GM21381 (cell line): ENCODE measurements around the gene STARD9.

Experiments used
- ATAC-seq: cut with Tn5 transposase; IDR thresholded peaks from one replicate; pipeline ENCODE4 v1.9.1; 2021; ENCODE audit warnings: mild to moderate bottlenecking, moderate library complexity; ENCODE audit not compliant: unreplicated experiment

STARD9 gene

DNA sequence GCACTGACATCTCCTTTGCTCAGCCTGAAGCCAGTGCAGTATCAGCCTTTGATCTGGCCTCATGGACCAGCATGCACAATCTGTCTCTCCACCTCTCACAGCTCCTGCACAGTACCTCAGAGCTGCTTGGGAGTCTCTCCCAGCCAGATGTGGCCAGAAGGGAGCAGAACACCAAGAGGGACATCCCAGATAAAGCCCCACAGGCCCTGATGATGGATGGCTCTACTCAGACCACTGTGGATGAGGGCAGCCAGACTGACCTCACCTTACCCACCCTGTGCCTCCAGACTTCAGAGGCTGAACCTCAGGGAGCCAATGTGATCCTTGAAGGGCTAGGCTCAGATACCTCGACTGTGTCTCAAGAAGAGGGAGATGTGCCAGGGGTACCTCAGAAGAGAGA lies 117.1 kb downstream of the STARD9 start:
- ATAC-seq = no peak

DNA sequence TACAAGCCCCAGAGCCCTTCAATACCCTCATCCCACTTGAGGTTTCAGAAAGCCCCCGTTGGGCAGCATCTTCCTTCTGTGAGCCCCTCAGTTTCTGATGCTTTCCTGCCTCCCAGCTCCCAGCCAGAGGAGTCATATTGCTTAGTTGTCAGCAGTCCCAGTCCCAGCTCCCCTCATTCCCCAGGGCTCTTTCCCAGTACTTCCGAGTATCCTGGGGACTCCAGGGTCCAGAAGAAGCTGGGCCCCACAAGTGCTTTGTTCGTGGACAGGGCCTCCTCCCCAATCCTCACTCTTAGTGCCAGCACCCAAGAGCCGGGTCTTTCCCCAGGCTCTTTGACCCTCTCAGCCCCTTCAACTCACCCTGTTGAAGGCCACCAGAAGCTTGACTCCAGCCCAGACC lies 117.6 kb downstream of the STARD9 start:
- ATAC-seq = no peak

DNA sequence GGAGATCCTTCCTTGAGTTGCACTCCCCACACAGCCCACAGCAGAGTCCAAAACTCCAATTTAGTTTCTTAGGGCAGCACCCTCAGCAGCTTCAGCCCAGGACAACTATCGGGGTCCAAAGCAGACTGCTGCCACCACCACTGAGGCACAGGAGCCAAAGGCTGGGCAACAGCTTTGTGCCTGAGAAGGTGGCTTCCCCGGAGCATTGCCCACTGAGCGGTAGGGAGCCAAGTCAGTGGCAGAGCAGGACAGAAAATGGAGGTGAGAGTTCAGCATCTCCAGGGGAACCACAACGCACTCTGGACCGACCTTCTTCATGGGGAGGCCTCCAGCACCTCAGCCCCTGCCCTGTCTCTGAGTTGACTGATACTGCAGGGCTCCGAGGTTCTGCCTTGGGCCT lies 118.1 kb downstream of the STARD9 start:
- no peak for ATAC-seq

DNA sequence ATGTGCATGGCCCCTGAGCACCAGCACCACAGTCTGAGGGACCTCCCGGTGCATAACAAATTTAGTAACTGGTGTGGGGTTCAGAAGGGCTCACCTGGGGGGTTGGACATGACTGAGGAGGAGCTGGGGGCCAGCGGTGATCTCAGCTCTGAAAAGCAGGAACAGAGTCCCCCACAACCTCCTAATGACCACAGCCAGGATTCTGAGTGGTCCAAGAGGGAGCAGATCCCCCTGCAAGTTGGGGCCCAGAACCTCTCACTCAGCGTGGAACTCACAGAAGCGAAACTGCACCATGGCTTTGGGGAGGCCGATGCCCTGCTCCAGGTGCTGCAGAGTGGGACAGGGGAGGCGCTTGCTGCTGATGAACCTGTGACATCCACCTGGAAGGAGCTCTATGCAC lies 118.5 kb downstream of the STARD9 start:
- ATAC-seq = no peak

DNA sequence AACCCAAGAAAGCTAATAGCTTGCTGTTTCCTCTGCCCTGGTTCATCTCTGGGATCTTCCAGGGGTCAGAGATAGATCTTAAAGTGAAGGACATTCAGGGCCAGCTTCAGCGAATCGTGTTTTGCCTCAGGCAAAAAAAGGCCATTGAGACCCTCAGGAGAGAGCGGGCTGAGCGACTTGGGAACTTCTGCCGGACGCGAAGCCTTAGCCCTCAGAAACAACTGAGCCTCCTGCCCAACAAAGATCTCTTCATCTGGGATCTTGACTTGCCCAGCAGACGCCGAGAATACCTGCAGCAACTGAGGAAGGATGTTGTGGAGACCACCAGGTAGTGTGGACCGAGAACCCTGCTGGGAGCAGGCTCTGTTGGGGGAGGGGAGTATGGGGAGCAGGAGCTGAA lies 119.0 kb downstream of the STARD9 start:
- ATAC-seq = no peak

DNA sequence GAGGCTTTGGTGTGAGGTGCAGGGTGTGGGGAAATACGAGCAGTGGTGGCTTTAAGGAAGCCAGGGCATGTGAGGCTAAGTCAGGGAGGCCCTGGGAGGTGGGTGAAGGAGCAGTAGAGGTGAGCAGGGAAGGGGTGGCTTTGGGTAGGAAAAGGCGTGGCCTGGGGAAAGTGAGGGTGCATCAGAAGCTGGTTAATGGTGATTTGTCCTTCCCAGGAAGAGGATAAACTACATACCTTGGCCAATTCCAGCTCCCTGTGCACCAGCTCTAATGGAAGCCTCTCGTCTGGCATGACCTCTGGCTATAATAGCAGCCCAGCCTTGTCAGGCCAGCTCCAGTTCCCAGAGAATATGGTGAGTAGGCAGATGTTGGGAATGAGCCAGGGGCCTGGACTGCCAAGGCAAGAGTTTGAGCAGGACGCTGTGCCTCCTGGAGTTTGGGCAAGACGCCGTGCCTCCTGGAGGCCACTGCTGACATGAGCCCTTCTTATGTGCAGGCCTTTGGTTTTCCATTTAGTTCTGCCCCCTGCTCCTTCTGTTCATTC lies 120.2 kb downstream of the STARD9 start:
- ATAC-seq = no peak

DNA sequence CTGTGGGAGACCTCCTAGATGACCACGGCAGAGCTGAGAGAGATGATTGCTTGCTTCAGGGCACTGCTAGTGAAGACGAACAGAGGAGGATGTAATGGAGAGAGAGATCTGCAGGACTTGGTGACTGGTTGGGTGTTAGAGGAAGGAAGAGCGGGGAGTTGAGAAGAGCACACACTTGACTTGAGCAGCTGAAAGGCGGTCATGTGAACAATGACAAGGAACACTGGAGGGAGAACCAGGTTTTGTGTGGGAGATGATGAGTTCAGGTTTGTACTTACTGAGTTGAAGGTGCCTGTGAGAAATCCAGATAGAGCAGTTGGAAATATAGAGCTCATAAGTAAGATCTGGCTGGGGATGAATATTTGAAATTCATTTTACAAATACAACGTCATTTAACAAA lies 121.2 kb downstream of the STARD9 start:
- no peak for ATAC-seq

DNA sequence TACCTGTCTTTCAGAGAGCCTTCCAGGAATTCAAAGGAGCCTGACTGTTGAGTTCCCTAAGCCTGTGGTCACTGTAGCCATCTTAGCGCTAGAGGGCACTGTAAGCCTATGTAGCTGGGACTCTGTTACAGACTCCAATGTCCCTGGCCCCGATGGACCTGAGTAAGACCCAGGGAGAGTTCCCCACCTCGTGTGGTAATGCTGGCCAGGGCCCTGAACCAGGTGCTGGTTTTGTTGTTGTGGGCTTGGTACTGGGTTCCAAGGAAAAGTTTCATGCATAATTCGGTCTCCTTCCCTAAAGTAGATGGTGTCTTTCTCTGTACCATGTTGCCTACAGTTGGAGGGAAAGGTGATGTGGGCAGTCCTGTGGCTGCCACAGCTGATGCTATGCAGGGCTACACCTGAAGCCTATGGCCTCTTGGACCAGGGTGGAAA lies 129.1 kb downstream of the STARD9 start:
- no peak for ATAC-seq

DNA sequence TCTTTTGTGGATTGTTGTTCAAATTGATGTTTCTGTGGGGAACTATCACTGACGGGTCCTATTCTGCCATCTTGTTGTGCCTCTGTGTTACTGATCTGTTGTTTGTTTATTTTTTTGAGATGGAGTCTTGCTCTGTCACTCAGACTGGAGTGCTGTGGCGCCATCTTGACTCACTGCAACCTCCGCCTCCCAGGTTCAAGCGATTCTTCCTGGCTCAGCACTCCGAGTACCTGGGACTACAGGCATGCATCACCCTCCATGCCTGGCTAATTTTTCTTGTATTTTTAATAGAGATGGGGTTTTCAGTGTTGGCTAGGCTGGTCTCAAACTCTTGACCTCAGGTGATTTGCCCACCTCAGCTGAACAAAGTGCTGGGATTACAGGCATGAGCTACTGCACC lies 129.9 kb downstream of the STARD9 start:
- ATAC-seq = no peak

DNA sequence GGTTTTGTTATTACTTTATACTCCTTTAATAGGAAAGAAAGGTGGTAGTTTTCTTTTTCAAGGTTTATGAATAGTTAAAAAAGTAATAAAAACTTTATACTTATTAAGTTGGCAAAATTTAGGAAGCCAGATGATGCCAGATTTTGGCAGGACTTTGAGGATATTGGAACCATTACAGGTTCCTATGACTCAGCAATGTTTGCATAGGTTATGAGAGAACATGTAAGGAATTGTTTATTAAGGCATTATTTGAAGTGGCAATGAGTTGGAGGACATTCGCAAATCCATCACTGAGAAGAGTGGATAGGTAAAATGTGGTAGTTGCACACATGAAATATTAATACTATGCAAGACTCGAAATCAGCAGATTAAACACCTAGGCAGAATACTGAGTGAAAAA lies 131.7 kb downstream of the STARD9 start:
- ATAC-seq = no peak

DNA sequence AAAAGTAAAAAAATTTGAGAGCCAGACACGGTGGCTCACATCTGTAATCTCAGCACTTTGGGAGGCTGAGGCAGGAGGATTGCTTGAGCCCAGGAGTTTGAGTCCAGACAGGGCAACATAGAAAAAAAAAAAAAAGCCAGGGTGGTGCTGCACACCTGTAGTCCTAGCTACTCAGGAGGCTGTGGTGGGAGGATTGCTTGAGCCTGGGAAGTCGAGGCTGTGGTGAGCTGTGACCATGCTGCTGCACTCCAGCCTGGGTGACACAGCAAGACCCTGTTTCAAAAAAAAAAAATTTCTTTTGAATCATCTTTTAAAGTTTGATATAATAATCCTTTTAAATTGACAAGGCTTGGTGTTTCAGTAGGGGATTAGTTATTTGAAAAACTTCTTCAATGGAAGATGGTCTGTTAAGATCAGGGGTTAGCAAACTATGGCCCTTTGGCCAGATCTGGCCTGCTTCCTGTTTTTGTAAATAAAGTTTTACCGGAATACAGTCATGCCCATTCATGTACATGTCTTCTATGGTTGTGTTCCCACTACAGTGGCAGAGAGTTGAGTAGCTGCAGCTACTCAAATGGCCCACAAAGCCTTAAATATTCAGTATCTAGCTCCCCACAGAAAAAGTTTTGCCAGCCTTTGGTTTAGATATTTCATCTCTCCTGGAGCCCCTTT lies 132.6 kb downstream of the STARD9 start:
- ATAC-seq = no peak

DNA sequence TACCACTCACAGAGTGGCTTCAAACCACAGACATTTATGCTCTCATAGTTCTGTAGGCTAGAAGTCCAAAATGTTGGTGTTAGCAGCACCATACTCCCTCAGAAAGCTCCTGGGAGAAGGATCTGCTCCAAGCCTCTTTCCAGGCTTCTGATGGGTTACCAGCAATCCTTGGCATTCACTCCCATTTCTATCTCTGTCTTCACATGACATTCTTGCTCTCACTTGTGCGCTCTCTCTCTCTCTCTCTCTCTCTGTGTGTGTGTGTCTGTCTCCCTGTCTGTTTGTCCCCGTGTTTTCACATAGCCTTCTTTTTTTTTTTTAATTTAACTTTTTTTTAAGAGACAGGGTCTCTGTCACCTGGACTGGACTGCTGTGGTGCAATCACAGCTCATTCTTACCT lies 135.3 kb downstream of the STARD9 start:
- no peak for ATAC-seq

DNA sequence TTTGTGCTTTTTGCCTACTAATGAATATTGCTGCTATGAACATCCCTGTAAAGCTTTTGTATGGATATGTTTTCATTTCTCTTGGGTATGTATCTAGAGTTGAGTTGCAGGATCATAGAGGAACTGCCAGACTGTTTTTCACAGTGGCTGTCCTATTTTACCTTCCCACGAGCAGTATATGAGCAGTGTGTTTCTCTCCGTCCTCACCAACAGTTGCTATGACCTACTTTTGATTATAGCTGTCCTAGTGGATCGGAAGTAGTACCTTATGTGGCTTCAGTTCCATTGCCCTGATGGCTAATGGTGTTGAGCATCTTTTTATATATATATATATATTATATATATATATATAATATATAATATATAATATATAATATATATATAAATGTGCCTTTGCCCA lies 136.3 kb downstream of the STARD9 start:
- ATAC-seq = no peak

DNA sequence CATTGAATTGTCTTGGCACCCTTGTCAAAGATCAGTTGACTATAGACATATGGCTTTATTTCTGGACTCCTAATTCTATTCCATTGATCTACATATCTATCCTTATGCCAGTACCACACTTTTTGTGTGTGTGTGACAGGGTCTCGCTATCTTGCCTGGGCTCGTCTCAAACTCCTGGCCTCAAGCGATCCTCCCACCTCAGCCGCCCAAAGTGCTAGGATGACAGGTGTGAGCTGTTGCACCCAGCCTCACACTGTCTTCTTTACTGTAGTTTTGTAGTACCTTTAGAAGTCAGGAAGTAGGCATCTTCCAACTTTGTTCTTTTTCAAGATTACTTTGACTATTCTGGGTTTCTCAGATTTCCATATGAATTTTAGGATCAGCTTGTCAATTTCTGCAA lies 137.2 kb downstream of the STARD9 start:
- ATAC-seq = no peak

DNA sequence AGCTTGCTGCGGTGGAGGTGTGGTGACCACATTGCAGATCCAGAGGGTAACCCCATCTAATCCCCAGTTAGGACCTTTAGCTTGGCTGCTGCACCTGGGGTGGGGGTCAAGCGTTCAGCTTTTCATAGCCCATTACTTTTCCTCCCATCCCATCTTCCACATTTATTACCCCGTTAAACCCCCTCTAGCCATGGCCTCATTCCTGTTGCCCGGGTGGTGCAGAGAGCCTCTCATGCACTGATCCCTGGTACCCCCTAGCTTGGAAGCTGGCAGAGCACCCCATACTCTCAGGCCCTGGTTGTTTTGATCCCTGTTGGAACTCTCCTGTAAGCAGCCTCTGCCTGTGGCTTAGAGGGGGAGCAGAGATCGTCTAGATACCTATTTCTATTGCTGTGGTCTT lies 140.7 kb downstream of the STARD9 start:
- ATAC-seq = no peak

DNA sequence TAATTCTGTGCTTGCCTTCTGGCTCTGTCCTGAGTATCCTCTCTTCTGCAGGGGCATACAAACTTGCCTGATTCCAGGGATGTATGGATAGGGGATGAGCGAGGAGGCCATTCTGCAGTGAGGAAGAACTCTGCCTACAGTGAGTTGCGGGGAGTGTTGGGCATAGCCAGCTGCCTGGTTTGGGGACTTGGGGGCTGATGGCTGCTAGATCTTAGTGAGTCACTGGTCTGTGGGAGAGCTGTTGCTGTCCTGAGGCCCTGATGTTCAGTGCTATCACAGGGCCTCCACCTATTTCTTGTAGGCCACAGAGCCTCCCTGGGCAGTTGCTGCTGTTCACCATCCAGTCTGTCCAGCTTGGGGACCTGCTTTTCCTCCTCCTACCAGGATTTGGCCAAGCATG lies 141.2 kb downstream of the STARD9 start:
- ATAC-seq = no peak

DNA sequence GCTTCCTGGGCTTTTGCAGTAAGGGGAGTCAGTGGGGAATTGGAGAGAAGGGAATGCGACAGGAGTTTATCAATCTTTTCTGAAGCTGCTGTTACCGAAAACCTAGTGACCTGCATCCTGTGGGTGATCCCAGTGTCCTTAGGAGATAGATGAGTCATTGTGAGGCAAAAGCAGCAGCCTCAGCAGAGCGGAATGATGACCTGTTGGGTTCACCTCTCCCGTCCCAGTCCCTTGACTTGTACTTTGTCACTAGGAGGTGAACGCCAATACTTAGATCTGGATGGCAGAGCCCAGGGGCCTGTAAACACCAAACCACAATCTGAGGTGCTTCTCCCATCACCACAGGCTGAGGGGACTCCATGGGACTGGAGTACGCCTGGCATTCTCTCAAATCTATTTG lies 143.6 kb downstream of the STARD9 start:
- no peak for ATAC-seq

DNA sequence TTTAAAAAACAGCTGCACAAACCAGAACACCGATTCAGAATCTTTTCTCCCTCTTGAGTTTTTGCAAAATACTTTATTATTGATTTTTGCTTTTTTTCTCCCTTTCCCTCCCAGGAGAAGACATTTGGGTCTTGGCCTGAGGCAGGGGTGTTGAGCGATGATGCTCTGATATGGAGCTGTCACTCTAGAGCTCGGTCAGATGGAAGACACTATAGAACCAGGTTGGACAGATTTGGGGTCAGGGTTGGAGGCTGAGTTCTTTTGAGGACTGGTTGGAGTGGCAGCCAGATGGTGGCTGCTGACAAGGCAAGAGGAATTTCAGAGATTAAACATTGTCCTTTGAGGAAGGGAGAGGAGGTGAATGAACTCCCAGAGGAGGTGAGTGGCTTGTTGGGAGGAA lies 144.7 kb downstream of the STARD9 start:
- no peak for ATAC-seq

DNA sequence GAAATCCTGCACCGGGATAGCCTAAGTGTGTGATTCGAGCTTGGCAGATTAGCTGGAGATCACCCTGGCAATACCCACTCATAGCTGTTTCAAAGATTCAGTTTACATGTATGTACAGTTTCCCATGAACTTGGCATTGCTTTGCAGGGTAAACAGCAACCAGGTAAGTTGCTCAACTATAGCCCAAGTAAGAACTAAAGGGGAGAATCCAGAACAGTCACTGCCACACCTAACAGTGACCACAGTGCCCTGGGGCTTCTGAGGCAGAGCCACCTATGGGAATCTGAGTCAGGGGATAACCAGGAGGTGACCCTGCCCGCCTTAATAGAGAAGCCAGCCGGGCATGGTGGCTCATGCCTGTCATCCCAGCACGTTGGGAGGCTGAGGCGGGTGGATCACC lies 145.6 kb downstream of the STARD9 start:
- no peak for ATAC-seq

DNA sequence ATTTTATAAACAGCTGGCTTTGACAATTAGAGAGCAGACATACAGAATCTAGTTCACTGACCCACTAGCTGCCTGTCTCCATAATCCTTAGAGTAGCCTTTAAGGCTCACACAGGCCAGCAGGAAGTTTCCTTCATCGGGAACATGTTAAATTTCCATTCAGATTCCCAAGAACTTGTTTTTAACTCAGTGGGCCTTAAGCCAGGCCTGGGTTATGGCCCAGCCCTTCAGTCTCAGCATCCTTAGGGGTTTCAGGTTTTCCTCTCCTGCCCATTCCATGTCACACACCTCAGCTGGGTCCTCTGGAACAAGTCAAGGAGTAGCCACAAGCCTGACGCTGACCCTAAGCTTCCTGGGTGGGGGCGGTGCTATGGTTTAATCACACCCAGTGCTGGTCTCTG lies 146.5 kb downstream of the STARD9 start:
- no peak for ATAC-seq

DNA sequence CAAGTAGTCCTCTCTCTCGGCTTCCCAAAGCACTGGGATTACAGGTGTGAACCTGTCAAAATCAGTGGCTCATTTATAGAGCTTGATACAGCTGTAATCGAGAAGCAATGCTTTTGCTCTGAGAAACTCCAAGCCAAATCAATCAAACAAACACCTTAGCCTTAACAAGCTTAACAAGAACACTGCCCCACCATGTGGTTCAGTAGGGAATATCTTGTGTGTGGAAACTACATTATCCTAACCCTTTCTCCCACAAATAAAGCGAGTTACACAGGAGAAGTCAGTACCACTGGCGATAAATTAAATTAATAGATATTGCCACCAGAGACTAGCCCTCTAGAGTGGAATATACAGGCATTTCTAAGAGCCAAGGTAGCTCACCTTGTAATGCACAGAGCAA lies 147.7 kb downstream of the STARD9 start:
- no peak for ATAC-seq

DNA sequence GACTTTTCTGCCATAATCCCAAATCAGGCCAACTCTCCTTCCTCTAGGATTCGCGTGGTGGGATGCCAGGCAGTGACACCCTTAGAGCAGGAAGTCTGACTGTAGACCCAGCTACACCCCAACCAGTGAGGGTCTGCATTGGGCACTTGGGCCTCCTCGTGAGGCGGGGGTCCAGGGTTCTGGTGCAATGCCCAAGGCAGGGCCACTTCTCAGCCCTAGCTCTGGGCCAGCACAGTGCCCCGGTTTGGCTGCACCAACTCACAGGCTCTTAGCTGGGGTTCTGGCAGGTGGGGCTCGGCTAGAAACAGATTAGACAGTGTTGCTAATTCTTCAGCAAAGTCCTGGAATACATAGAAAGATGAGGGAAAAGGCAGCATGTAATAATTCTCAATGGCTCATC lies 148.9 kb downstream of the STARD9 start:
- ATAC-seq = no peak

DNA sequence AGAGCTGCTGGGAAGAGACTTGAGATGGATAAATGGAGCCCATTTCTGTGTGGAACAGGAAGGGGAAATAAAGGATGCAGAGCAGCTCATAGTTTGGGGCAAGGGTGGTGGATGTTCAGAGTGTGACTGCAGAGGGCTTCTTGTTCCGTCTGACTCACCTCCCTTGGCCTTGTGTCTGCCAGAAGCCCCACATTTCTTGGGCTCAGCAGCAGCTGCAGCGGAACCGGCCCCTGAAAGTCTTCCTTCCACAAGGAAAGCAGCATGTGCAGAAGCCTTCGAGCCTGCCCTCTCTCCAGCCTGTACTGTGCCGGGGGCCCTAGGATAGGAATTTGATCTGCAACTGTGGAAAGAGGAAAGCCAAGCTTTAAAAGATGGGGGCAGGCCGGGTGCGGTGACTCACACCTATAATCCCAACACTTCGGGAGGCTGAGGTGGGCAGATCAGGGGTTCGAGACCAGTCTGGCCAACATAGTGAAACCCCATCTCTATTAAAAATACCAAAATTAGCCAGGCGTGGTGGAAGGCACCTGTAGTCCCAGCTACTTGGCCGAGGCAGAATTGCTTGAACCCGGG lies 150.0 kb downstream of the STARD9 start:
- no peak for ATAC-seq
